CD4-positive, alpha-beta T cell (primary cell): ENCODE data around the gene FAM78A. TPM values are rescaled to one million over a fixed set of nuclear protein-coding genes. Genes with fewer than 3 reads are reported as not detected.

Source experiments
- total RNA-seq, 174 experiments: library from RNA in 2 of 174; stranded (reverse) in 2 of 174; gene quantifications; one replicate each; pipeline ENCODE4 v1.2.3 and lab custom pipeline; 2021 to 2026

FAM78A gene
- total RNA-seq, 2 experiments from 2014 or later = 62.4 to 62.7 TPM

Other genes with a start within 250 kb of the FAM78A start
- not detected for gene AIF1L, start 180.0 kb downstream of the FAM78A start, total RNA-seq
- gene NUP214, start 150.9 kb downstream of the FAM78A start, total RNA-seq = 100 to 1,000 TPM; 105 to 107 TPM
- gene PLPP7, start 13.2 kb upstream of the FAM78A start, total RNA-seq = under 1 TPM in 1 of 2 experiments, not detected in 1; 0.22 TPM
- 100 to 1,000 TPM; 256 to 268 TPM for gene PRRC2B, start 117.6 kb upstream of the FAM78A start, total RNA-seq
- gene POMT1, start 226.4 kb upstream of the FAM78A start, total RNA-seq = 10 to 100 TPM; 50.1 to 50.5 TPM